Measurements from ENCODE around the gene LRP3. TPM values are rescaled to one million over a fixed set of nuclear protein-coding genes. Genes with fewer than 3 reads are reported as not detected.

LRP3 gene
- polyA plus RNA-seq, 1 of the 3 experiments (the other 2 are of a cell fraction) = 8.2 TPM

DNA sequence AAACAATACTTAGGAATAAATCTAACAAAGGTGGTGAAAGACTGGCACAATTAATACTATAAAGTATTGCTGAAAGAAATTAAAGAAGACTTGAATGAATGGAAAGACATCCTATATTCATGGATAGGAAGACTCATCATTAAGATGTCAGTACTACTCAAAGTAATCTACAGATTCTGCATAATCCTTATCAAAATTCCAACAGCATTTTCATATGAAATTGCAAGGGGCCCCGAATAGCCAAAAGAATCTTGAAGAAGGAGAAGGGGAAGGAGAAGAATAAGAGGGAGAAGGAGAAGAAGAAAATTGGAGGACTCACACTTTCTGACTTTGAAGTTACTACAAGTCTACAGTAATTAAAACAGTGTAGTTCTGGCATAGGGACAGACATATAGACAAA lies 25.6 kb upstream of the LRP3 start:
- Histone ChIP-seq H4K20me1 (ENCODE audit: insufficient read depth) (no peaks in the 10 kb centered on the region), H3K9ac (no peak overlapping the region), H3K4me2 (no peak overlapping the region), H3K9me2 (no peaks in the 10 kb centered on the region), H3K36me3 (replicated peaks in 1 of 2; ENCODE audit: control insufficient read depth in 1 of 2, insufficient read depth in 2 of 2, low read length in 1 of 2) (no peaks in the 10 kb centered on the region), H3K79me2 (ENCODE audit: insufficient read depth) (no peaks in the 10 kb centered on the region), H3K27me3 (ENCODE audit: insufficient read depth) (no peaks in the 10 kb centered on the region), H3K27ac (ENCODE audit: low read depth in 2 of 2, low read length in 1 of 2) (no peak overlapping the region), H3K4me1 (ENCODE audit: control insufficient read depth in 1 of 2, insufficient read depth in 2 of 2, low read depth in 1 of 2, low read length in 1 of 2) (peaks cover 0 to 6% of the 10 kb centered on the region in 2 experiments; a peak in 1 of 4 replicates), H2AFZ (ENCODE audit: low read depth) (no peak overlapping the region), H3F3A (replicated peaks; ENCODE audit: insufficient read depth) (peaks cover 13% of the 10 kb centered on the region), H3K9me3 (0 out of 2 replicates have a peak, but pooled peaks cover 6% of the 10 kb centered on the region), H3K4me3 (ENCODE audit: low read depth in 2 of 2, low read length in 1 of 2) (no peak overlapping the region)
- CTCF ChIA-PET = interaction anchor here (6.1 kb wide), 1 partner anchor 16 kb away, joined by 25 read pairs; no protein-coding TSS in a partner anchor
- 66% methylated on average over 1 of the region's 1 CpG for WGBS (ENCODE audit: low lambda C conversion rate)
- POLR2A ChIA-PET = no interaction called here
- TF ChIP-seq, protein P1, sequence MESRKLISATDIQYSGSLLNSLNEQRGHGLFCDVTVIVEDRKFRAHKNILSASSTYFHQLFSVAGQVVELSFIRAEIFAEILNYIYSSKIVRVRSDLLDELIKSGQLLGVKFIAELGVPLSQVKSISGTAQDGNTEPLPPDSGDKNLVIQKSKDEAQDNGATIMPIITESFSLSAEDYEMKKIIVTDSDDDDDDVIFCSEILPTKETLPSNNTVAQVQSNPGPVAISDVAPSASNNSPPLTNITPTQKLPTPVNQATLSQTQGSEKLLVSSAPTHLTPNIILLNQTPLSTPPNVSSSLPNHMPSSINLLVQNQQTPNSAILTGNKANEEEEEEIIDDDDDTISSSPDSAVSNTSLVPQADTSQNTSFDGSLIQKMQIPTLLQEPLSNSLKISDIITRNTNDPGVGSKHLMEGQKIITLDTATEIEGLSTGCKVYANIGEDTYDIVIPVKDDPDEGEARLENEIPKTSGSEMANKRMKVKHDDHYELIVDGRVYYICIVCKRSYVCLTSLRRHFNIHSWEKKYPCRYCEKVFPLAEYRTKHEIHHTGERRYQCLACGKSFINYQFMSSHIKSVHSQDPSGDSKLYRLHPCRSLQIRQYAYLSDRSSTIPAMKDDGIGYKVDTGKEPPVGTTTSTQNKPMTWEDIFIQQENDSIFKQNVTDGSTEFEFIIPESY (IDR thresholded peaks at IDR 0.05; ENCODE audit: borderline replicate concordance, low read depth) = no peak
- TF ChIP-seq, protein P2, sequence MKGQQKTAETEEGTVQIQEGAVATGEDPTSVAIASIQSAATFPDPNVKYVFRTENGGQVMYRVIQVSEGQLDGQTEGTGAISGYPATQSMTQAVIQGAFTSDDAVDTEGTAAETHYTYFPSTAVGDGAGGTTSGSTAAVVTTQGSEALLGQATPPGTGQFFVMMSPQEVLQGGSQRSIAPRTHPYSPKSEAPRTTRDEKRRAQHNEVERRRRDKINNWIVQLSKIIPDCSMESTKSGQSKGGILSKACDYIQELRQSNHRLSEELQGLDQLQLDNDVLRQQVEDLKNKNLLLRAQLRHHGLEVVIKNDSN (IDR thresholded peaks at IDR 0.05; ENCODE audit: borderline replicate concordance, low read depth) = no peak
- DNase-seq = no peak

DNA sequence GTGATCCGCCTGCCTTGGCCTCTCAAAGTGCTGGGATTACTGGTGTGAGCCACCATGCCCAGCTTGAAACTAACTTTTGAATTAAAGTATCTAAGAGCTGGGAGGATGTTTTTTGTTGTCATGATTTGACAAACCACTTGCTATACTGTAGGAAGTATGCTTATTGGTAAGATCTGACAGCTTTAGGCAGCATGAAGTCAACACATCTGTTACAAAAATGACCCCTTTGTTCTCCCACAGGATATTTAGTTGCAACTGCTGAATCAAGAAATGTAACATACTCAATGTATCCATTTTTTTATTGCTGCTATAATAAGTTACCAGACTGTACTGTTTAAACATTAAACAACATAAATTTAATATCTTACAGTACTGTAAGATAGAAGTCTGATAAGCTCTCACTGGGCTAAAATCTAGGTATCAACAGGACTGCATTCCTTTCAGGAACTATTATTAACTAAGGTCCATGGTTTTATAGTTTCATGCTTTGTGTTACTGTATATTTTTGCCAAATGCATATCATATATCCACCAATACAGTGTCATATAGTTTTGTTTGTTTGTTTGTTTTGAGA lies 22.8 kb upstream of the LRP3 start:
- Histone ChIP-seq H3K27me3 (ENCODE audit: insufficient read depth) (no peaks in the 10 kb centered on the region), H3K4me2 (0 out of 2 replicates have a peak overlapping the region, but pooled peaks have one; percentile 1), H3K4me3 (ENCODE audit: low read depth in 2 of 2, low read length in 1 of 2) (no peak overlapping the region), H3K9me3 (0 out of 2 replicates have a peak, but pooled peaks cover 6% of the 10 kb centered on the region), H4K20me1 (ENCODE audit: insufficient read depth) (no peaks in the 10 kb centered on the region), H3K27ac (ENCODE audit: low read depth in 2 of 2, low read length in 1 of 2) (peak overlapping the region in 1 of 2 experiments; percentile 59; a peak in 1 of 4 replicates), H2AFZ (ENCODE audit: low read depth) (no peak overlapping the region), H3K36me3 (replicated peaks in 1 of 2; ENCODE audit: control insufficient read depth in 1 of 2, insufficient read depth in 2 of 2, low read length in 1 of 2) (no peaks in the 10 kb centered on the region), H3K9me2 (no peaks in the 10 kb centered on the region), H3K9ac (no peak overlapping the region), H3K4me1 (ENCODE audit: control insufficient read depth in 1 of 2, insufficient read depth in 2 of 2, low read depth in 1 of 2, low read length in 1 of 2) (peaks cover 0 to 19% of the 10 kb centered on the region in 2 experiments; a peak in 2 of 4 replicates), H3K79me2 (ENCODE audit: insufficient read depth) (peaks cover 12% of the 10 kb centered on the region; the same call in 1 of the 2 replicates), H3F3A (replicated peaks; ENCODE audit: insufficient read depth) (peaks cover 13% of the 10 kb centered on the region)
- TF ChIP-seq FOSL2 (IDR thresholded peaks at IDR 0.05; ENCODE audit: borderline replicate concordance, low read depth) = no peak
- no peak for TF ChIP-seq GATA2 (CRISPR knock-in tag; IDR thresholded peaks at IDR 0.05)
- DNase-seq = no peak
- WGBS (ENCODE audit: low lambda C conversion rate) = 100% methylated on average over 1 of the region's 1 CpG
- POLR2A ChIA-PET = no interaction called here
- CTCF ChIA-PET = interaction anchor here (1.0 to 6.1 kb wide), 4 partner anchors 11 to 46 kb away, joined by 3 to 25 read pairs (median 4); no protein-coding TSS in a partner anchor

DNA sequence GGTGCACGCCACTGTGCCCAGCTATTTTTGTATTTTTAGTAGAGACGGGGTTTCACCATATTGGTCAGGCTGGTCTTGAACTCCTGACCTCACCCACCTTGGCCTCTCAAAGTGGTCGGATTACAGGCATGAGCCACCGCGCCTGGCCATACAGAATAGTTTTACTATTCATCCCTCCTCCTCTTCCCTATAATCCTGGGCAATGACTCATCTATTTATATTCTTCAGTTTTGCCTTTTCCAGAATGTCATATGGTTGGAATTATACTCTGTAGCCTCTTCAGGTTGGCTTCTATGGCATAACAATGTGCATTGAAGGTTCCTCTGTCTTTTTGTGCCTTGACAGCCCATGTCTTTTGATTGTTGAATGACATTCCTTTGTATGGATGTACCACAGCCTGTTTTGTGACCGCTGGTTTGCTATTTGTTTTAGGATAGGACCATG lies 22.2 kb upstream of the LRP3 start:
- H3K4me3 ChIP-seq (ENCODE audit: low read depth in 2 of 2, low read length in 1 of 2) = no peak overlapping the region
- DNase-seq = no peak
- TF ChIP-seq RXRA (IDR thresholded peaks at IDR 0.05; ENCODE audit: borderline replicate concordance, low read depth) (0 out of 2 replicates have a peak, but pooled peaks have one; percentile 30), FOSL2 (IDR thresholded peaks at IDR 0.05; ENCODE audit: borderline replicate concordance, low read depth) (peak; percentile 77; the same call in 1 of the 2 replicates), JUND (IDR thresholded peaks at IDR 0.05) (peak; percentile 60), TCF12 (IDR thresholded peaks at IDR 0.05) (peak; percentile 75; the same call in 1 of the 2 replicates)
- TF ChIP-seq, protein P3, sequence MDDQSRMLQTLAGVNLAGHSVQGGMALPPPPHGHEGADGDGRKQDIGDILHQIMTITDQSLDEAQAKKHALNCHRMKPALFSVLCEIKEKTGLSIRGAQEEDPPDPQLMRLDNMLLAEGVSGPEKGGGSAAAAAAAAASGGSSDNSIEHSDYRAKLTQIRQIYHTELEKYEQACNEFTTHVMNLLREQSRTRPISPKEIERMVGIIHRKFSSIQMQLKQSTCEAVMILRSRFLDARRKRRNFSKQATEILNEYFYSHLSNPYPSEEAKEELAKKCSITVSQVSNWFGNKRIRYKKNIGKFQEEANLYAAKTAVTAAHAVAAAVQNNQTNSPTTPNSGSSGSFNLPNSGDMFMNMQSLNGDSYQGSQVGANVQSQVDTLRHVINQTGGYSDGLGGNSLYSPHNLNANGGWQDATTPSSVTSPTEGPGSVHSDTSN (IDR thresholded peaks at IDR 0.05) = no peak
- TF ChIP-seq, protein P4, sequence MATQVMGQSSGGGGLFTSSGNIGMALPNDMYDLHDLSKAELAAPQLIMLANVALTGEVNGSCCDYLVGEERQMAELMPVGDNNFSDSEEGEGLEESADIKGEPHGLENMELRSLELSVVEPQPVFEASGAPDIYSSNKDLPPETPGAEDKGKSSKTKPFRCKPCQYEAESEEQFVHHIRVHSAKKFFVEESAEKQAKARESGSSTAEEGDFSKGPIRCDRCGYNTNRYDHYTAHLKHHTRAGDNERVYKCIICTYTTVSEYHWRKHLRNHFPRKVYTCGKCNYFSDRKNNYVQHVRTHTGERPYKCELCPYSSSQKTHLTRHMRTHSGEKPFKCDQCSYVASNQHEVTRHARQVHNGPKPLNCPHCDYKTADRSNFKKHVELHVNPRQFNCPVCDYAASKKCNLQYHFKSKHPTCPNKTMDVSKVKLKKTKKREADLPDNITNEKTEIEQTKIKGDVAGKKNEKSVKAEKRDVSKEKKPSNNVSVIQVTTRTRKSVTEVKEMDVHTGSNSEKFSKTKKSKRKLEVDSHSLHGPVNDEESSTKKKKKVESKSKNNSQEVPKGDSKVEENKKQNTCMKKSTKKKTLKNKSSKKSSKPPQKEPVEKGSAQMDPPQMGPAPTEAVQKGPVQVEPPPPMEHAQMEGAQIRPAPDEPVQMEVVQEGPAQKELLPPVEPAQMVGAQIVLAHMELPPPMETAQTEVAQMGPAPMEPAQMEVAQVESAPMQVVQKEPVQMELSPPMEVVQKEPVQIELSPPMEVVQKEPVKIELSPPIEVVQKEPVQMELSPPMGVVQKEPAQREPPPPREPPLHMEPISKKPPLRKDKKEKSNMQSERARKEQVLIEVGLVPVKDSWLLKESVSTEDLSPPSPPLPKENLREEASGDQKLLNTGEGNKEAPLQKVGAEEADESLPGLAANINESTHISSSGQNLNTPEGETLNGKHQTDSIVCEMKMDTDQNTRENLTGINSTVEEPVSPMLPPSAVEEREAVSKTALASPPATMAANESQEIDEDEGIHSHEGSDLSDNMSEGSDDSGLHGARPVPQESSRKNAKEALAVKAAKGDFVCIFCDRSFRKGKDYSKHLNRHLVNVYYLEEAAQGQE (IDR thresholded peaks at IDR 0.05; ENCODE audit: low read depth, low read length) = no peak
- H3K36me3 ChIP-seq (replicated peaks in 1 of 2; ENCODE audit: control insufficient read depth in 1 of 2, insufficient read depth in 2 of 2, low read length in 1 of 2) = no peaks in the 10 kb centered on the region
- peaks cover 0 to 19% of the 10 kb centered on the region in 2 experiments; a peak in 2 of 4 replicates for H3K4me1 ChIP-seq (ENCODE audit: control insufficient read depth in 1 of 2, insufficient read depth in 2 of 2, low read depth in 1 of 2, low read length in 1 of 2)
- peaks cover 13% of the 10 kb centered on the region for H3F3A ChIP-seq (replicated peaks; ENCODE audit: insufficient read depth)
- CTCF ChIA-PET = interaction anchor here (1.0 to 6.1 kb wide), 3 partner anchors 12 to 47 kb away, joined by 3 to 25 read pairs (median 4); no protein-coding TSS in a partner anchor
- no peaks in the 10 kb centered on the region for H3K27me3 ChIP-seq (ENCODE audit: insufficient read depth)
- no peaks in the 10 kb centered on the region for H4K20me1 ChIP-seq (ENCODE audit: insufficient read depth)
- H3K79me2 ChIP-seq (ENCODE audit: insufficient read depth) = peaks cover 12% of the 10 kb centered on the region; the same call in 1 of the 2 replicates
- H3K9me2 ChIP-seq = no peaks in the 10 kb centered on the region
- no peak overlapping the region for H3K9ac ChIP-seq
- H3K9me3 ChIP-seq = 0 out of 2 replicates have a peak, but pooled peaks cover 6% of the 10 kb centered on the region
- POLR2A ChIA-PET = no interaction called here
- H2AFZ ChIP-seq (ENCODE audit: low read depth) = no peak overlapping the region
- H3K4me2 ChIP-seq = 0 out of 2 replicates have a peak overlapping the region, but pooled peaks have one; percentile 1
- 69% methylated on average over 6 of the region's 6 CpGs for WGBS (ENCODE audit: low lambda C conversion rate)
- peak overlapping the region; percentile 7 to 59; a peak in 2 of 4 replicates for H3K27ac ChIP-seq (ENCODE audit: low read depth in 2 of 2, low read length in 1 of 2)

Measured in SK-N-SH (cell line).